GM18508 (cell line): ENCODE data around the gene PPP3CA.
"Not testable (repeated sequence)": the region's sequence is repeated elsewhere in the genome, so short reads cannot be mapped to it uniquely, and the experiment has no call there.

Experiments used
- ATAC-seq: cut with Tn5 transposase; IDR thresholded peaks from one replicate; pipeline ENCODE4 v1.9.1; 2021; ENCODE audit warnings: moderate number of reproducible peaks; ENCODE audit not compliant: insufficient read depth, unreplicated experiment

The PPP3CA gene

GRCh38 chr4:101187841-101188240, 159.5 kb downstream of the PPP3CA start:
- ATAC-seq: no peak

DNA sequence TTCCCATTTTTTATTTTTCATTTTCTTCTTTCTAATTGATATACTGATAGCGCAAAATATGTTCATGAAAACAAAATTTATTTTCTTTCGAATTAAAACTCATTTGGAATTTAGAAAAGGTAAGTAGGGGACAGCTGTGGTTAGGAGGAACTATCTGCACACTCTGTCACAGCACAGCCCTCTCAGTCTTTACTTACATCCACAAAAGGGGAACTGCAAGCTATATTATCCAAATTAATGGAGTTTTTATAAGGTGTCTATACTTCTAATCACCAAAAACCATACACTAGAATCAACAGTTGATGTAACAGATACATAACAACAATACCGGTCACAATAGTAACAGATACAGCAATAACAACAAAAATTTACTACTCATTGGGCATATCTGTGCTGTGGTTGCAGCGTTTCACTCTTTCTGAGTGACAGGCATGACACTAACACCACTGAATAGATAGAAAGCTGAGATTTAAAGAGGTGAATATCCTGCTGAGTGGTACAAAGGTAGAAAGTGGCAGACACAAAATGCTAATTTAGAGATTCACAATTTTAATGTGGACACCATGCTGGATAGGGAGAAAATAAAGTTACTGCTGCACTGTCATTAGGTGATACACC, 160.7 kb downstream of the PPP3CA start:
- no peak for ATAC-seq

- ATAC-seq: no peak
These were observed 162.7 kb downstream of the PPP3CA start for GRCh38 chr4:101184668-101185067.

- no peak for ATAC-seq
These were observed 163.5 kb downstream of the PPP3CA start for GRCh38 chr4:101183666-101184373.

DNA sequence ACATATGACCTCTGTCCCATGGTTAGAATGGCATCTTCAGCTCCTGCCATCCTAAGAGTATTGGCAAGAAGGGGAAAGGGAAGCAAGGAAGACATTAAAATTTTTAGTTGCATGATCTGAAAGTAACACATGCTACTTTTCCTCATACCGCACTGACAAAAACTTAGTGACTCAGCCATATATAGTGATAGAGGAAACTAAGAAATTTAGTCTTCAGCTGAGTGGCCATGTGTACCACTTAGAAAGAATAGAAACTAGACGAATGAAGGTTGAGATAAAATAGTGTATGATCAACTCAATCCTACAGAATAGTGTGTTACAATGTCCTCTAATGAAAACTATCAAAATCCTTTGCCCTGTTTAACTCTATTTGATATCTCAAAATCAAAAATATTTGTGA, 164.1 kb downstream of the PPP3CA start:
- ATAC-seq: no peak

- not testable (repeated sequence) for ATAC-seq
These were observed 164.6 kb downstream of the PPP3CA start for GRCh38 chr4:101182688-101183087.

GRCh38 chr4:101178731-101179130, 168.6 kb downstream of the PPP3CA start:
- no peak for ATAC-seq

- ATAC-seq: no peak
These were observed 170.2 kb downstream of the PPP3CA start for GRCh38 chr4:101177154-101177553.

DNA sequence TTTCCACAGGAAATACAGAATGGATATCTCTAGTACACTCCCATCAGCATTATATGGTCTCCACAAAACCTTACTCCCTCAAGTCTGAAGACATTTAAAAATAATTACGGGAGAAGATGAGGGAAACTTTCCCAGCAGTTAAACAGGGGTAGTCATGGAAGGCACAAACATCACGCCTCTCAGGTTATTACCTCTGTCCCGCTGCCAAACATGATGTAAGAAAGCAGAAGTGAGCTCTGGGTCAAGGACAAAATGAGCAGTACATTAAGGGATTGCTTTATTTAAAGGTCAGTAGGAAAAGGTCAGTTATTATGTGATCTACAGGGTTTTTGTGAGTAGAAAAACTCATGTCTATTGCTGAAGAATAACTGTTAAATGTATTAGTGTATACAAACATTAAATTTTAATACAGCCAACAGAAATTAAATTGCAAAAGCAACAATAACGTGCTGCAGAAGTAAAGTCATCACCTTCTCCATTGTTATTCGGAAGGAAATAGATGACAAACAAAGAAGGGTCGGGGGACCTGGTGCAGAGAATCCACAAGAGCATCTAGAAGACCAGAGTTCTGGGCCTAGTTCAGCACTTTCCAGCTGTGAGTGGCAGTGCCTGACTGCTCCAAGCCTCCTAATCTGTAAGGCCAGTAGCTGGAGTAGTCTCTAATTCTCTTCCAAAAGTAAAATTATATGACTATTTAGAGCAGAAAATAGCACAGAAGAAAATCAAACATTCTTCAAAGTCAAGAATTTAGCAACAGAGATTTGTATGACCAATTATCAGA, 171.2 kb downstream of the PPP3CA start:
- no peak for ATAC-seq

- ATAC-seq: no peak
These were observed 172.5 kb downstream of the PPP3CA start for GRCh38 chr4:101174679-101175345.

- no peak for ATAC-seq
These were observed 175.0 kb downstream of the PPP3CA start for GRCh38 chr4:101172369-101172768.

GRCh38 chr4:101171747-101172146, 175.6 kb downstream of the PPP3CA start:
- ATAC-seq: no peak

DNA sequence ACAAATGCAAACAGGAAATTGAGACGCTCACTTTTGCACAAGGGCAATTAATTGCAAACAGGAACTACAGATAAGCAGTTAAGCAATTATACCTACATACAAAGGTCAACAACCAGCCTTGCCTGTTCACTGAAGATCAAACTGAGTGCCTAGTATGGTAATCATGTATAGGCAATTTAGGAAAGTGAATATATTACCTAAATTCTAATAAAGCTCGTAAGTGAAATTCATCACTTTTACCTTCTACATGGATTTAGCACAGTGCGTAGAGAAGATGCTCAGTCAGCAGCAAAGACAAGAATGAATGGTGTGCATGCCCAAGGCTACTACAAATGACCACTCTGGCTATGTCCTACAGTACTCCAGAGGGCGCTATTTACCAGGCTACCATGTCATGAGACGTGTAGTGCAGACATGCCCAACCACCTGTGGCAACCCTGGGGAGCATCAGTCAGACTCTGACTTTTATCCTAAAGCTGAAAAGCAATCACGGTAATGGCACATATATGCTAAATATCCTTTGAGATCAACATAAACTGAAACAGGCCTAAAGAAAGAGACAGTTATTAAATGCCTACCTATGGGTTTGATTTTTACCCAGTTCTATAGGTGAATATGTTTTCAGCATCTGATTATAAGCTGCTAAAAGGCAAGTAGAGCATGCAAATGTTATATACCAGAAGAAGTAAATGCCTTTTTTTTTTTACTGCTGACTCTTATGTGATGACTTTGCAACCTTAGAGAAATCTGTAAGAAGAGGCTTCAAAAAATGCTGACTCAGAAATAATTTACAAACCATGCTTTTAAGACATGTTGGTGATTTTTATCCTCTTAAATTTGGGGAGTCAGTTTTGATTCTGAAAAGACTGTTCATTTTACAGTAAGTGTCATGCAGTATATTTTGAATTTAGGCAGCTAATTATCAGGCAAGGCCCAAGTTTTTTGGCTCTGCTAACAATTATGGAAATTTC, 178.0 kb downstream of the PPP3CA start:
- ATAC-seq: peak; percentile 93

- ATAC-seq: no peak
These were observed 183.4 kb downstream of the PPP3CA start for GRCh38 chr4:101163936-101164335.

DNA sequence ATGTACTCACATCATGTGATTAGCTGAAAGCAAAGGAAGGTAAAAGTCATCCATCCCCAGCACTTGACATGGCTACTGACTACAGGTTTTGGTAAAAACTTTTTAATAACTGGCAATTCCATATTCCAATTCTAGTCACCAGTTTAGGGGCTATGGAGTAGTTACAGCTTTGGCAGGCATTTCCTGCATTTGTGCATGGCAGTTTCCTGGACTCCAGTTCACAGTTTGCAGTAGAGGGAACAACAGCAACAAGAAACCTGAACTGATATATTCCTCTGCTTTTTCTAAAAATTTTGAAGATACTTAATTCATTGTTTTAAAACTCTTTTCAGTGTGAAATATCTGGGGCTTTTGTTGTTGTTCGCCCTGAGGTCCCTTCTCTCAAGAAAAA, 184.3 kb downstream of the PPP3CA start:
- ATAC-seq: no peak

- no peak for ATAC-seq
These were observed 186.3 kb downstream of the PPP3CA start for GRCh38 chr4:101160792-101161592.

DNA sequence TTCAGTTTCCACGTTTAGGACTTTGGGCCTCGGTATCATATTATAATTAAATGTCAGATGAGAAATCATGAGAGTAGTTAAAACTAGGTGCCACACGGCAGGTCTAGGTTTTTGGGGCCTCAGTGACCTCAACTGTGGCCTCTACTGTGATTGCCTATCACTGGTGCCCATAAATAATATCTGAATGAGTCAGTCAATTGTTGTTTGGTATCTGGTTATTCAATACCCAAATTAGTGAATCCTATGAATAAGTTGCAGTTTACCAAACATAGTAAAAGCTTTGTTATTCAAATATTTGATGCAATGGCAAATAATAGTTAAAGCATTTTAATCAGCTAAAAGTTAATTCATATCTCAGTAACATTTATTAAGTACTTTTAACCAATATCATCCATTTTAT, 188.8 kb downstream of the PPP3CA start:
- no peak for ATAC-seq

GRCh38 chr4:101158134-101158482, 189.2 kb downstream of the PPP3CA start:
- no peak for ATAC-seq
